Muscle layer of colon (tissue), 2 donors: ENCODE measurements around the gene EVPL.

Experiments
- H3K27ac ChIP-seq: one replicate; pipeline ENCODE4 v1.7.0; 2013; ENCODE audit warnings: low read depth, mild to moderate bottlenecking, low read length, moderate library complexity
- H3K27me3 ChIP-seq, 2 donors: one replicate each; pipeline ENCODE4 v1.7.0; 2013; ENCODE audit warnings: low read length in 2 of 2, mild to moderate bottlenecking in 2 of 2; ENCODE audit not compliant: insufficient read depth in 2 of 2, control insufficient read depth in 1 of 2
- H3K36me3 ChIP-seq: one replicate; pipeline ENCODE4 v1.7.0; 2013; ENCODE audit warnings: mild to moderate bottlenecking, low read length; ENCODE audit not compliant: insufficient read depth
- H3K4me1 ChIP-seq: one replicate; pipeline ENCODE4 v1.7.0; 2013; ENCODE audit warnings: mild to moderate bottlenecking, low read length; ENCODE audit not compliant: insufficient read depth
- H3K4me3 ChIP-seq, 2 donors: one replicate each; pipeline ENCODE4 v1.7.0; 2013; ENCODE audit warnings: low read length in 2 of 2, low read depth in 1 of 2, mild to moderate bottlenecking in 1 of 2, moderate library complexity in 1 of 2
- H3K9ac ChIP-seq: one replicate; pipeline ENCODE4 v1.7.0; 2013; ENCODE audit warnings: low read length
- H3K9me3 ChIP-seq: one replicate; pipeline ENCODE4 v1.7.0; 2013; ENCODE audit warnings: mild to moderate bottlenecking, low read length
- donor health status: abdominal sarcoma.
- donor health status: Adenocarcinoma of cecum.

The EVPL gene

DNA sequence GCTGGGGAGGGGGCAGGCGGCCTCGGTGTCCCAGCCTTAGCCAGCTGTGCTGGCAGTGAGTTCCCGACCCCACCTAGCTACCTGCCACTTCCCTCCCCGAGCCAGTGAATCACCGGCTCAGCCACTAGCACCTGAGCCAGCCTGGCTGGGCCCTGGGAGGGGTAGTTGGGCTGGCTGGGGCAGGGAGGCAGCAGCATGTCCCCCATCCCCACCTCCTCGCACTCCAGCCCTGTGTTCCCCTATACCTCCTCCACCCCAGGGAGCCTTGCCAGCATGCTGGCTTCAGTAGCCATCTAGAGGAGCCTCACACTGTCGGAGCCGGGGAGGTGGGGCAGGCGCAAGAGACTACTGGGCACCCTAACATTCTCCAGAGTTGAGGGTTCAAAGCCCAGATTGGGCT, 2.8 kb downstream of the EVPL start:
- no peaks in the 10 kb centered on the region for H3K36me3 ChIP-seq
- no peak overlapping the region for H3K4me3 ChIP-seq
- H3K27me3 ChIP-seq: no peaks in the 10 kb centered on the region
- H3K4me1 ChIP-seq: no peaks in the 10 kb centered on the region
- no peak overlapping the region for H3K27ac ChIP-seq
- no peaks in the 10 kb centered on the region for H3K9me3 ChIP-seq
- H3K9ac ChIP-seq: no peak overlapping the region

DNA sequence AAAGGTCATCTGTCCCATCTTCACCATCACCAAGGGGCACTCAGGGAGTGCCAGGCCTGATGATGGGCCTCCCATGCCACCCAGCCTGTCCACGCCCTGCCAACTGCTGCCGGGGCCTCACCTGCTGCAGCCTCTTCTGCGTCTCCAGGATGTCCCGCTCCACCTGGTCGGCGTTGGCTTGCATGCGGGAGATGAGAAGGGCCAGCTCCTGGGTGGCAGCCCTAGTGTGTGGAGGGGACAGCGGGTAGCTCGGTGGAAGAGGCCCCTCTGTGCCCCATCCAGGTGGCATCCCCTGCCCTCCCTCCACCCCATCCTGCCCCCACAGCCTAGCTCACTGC, 3.2 kb downstream of the EVPL start:
- H3K36me3 ChIP-seq: no peaks in the 10 kb centered on the region
- H3K9me3 ChIP-seq: no peaks in the 10 kb centered on the region
- no peaks in the 10 kb centered on the region for H3K4me1 ChIP-seq
- no peak overlapping the region for H3K9ac ChIP-seq
- H3K27me3 ChIP-seq: no peaks in the 10 kb centered on the region
- no peak overlapping the region for H3K4me3 ChIP-seq
- H3K27ac ChIP-seq: no peak overlapping the region

DNA sequence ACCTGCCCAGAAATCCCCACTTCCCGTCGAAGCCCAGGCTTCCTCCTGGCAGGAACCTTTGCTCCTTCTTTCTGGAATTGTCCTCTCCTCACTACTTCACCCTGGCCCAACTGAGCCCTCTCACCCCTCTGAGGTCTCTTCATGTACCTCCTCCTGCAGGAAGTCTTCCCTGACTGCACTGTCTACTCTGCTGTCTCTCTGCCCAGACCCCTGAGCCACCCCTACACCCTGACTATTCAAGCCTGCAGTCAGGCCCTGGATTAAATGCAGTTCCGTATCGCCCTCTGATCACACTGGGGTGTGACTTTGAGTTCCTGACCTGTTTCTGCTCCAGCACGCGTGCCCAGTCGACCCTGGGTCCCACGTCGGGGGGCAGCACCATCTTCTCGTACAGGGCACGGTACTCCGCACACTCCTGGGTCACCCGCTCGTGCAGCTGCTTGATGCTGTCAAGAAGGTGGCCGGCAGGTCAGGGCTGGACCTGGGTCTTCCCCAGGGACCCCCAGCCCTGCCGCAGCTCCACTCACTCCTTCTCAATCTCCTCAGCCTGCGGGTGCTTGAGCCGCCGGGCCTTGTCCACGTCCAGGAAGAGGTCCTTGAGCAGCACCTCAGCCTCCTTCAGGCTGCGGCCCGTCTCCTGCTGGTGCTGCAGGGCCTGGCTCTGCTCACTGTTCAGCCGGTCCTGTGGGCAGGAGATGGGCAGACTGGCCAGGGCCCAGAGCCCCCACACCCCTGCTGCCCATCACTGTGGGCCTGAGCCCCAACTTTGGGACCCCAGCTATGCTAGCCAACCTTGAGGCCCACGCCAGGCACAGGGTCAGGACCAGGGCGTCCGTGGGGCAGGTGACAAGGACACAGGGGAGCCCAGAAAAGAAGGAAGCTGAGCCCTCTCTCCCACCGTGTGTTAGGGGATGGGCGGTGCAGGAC, 3.9 kb downstream of the EVPL start:
- H3K4me1 ChIP-seq: no peaks in the 10 kb centered on the region
- H3K9me3 ChIP-seq: no peaks in the 10 kb centered on the region
- H3K36me3 ChIP-seq: no peaks in the 10 kb centered on the region
- H3K27me3 ChIP-seq: no peaks in the 10 kb centered on the region
- H3K9ac ChIP-seq: no peak overlapping the region
- H3K4me3 ChIP-seq: no peak overlapping the region
- no peak overlapping the region for H3K27ac ChIP-seq

DNA sequence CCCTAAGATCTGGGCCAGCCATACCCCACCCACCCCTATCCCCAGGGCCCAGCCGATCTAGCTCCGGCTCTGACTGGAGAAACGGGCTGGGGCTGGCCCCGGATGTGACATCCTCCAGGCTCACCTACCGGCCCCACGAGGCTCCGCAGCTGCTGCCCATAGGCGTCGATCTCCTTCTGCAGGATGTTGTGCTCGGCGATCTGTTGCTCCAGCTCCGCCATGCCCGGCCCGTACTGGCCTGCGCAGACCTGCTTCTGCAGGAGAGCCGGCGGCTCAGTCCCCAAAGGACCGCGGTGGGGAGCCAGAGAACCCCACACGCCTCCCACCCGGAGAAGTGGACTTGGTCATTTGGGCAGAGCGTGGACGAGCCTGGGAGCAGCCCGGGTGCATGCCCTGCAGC, 4.8 kb downstream of the EVPL start:
- no peaks in the 10 kb centered on the region for H3K9me3 ChIP-seq
- no peaks in the 10 kb centered on the region for H3K36me3 ChIP-seq
- H3K27me3 ChIP-seq: no peaks in the 10 kb centered on the region
- H3K27ac ChIP-seq: no peak overlapping the region
- H3K4me1 ChIP-seq: no peaks in the 10 kb centered on the region
- H3K9ac ChIP-seq: no peak overlapping the region
- no peak overlapping the region for H3K4me3 ChIP-seq

DNA sequence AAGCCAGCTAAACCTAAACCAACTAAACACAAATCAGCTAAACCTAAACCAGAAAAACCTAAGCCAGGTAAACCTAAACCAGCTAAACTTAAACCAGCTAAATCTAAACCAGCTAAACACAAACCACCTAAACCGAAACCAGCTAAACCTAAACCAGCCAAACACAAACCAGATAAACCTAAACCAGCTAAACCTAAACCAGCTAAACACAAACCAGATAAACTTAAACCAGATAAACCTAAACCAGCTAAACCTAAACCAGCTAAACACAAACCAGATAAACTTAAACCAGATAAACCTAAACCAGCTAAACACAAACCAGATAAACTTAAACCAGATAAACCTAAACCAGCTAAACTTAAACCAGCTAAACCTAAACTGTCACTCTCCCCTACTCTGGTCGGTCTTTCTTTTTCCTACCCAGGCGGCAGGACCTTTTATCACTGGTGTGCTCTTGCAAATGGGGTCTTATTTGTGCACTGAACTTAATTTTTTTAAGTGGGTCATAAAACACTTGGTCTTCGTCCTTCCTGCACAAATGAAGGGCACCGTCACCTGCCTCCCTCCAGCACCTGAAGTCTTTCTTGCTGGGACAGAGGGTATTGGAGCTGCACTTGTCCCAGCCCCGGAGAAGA, 7.2 kb downstream of the EVPL start:
- no peaks in the 10 kb centered on the region for H3K4me1 ChIP-seq
- H3K27ac ChIP-seq: no peak overlapping the region
- H3K27me3 ChIP-seq: no peaks in the 10 kb centered on the region
- no peaks in the 10 kb centered on the region for H3K9me3 ChIP-seq
- H3K4me3 ChIP-seq: no peak overlapping the region
- no peaks in the 10 kb centered on the region for H3K36me3 ChIP-seq
- no peak overlapping the region for H3K9ac ChIP-seq

DNA sequence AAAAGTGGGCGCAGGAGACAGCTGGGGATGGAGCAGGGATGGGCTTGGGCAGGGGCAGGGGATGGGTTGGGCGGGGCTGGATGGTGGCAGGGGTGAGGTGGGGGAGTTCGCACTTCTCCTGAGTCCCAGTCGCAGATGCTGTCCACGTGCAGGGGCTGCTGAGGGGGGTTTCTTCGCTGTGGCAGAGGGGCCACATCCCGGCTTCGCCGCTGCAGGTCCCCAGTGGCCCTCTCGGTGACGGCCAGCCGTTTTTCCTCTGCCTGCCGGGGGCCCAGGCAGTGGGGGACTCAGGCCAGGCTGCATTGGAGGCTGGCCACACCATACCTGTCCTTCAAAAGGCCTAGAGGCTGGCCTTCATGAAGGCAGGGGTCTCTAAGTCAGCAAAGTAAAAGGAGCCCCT, 8.3 kb downstream of the EVPL start:
- Histone ChIP-seq H3K9ac (no peak overlapping the region), H3K36me3 (no peaks in the 10 kb centered on the region), H3K4me3 (no peak overlapping the region), H3K9me3 (no peaks in the 10 kb centered on the region), H3K27ac (no peak overlapping the region), H3K4me1 (peaks cover 5% of the 10 kb centered on the region), H3K27me3 (no peaks in the 10 kb centered on the region)

DNA sequence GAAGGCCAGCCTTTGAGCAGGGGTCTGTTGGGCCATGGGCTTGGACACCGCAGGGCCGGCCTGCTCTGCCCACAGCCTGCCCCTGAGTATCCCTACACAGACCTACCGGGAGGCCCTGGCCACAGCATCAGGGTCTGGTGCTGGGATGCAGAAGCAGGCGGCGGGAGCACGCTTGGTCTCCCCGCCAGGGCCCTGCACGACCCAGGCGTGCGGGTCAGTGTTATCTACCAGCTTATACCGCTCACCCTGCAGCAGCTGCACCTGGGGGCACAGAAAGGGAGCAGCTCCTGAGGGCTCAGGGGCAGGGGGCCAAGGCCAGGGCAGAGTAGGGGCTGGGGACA, 8.8 kb downstream of the EVPL start:
- no peak overlapping the region for H3K27ac ChIP-seq
- H3K4me3 ChIP-seq: no peak overlapping the region
- H3K4me1 ChIP-seq: peaks cover 5% of the 10 kb centered on the region
- H3K9ac ChIP-seq: no peak overlapping the region
- H3K9me3 ChIP-seq: no peaks in the 10 kb centered on the region
- no peaks in the 10 kb centered on the region for H3K27me3 ChIP-seq
- no peaks in the 10 kb centered on the region for H3K36me3 ChIP-seq

DNA sequence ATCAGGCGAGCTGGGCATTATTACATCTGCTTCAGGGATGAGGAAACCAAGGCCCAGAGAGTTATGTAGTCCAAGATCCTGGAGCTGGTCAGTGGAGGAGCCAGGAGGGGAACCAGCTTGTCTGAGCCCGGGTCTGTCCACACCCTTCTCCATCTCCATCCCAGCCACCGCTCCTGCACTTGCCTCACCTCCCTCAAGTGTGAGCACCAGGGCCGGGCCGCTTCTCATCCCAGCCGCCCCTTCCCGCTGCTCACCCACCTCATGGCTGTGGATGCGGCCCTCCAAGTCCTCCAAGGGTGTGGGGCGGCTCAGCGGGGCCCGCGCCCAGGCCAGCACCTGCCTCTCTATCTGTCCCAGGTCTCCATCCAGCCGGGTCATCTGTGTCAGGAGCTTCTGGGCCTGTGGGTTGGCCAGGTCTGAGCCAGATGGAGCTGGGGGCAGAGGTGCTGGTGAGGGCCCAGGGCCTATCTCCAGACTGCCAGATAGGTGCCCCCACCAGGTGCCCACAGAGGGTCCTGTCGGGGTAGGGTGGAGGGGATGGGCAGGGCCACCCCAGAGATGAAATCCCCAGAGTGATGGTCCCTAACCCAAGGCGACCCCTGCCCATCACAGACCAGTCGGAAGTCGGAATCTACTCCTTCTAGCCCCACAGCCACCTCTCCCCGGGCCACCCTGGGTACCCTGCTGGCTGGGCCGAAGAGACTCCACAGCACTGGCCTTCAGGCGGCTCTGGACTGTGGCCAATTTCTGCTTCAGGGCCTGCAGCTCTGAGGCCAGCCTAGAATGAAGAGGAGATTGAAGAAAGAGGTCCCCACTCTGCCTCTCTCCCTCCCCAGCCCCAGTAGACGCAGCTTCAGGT, 9.4 kb downstream of the EVPL start:
- Histone ChIP-seq H3K27ac (no peak overlapping the region), H3K9me3 (no peaks in the 10 kb centered on the region), H3K27me3 (no peaks in the 10 kb centered on the region), H3K36me3 (no peaks in the 10 kb centered on the region), H3K4me1 (peaks cover 5% of the 10 kb centered on the region), H3K9ac (no peak overlapping the region), H3K4me3 (no peak overlapping the region)

DNA sequence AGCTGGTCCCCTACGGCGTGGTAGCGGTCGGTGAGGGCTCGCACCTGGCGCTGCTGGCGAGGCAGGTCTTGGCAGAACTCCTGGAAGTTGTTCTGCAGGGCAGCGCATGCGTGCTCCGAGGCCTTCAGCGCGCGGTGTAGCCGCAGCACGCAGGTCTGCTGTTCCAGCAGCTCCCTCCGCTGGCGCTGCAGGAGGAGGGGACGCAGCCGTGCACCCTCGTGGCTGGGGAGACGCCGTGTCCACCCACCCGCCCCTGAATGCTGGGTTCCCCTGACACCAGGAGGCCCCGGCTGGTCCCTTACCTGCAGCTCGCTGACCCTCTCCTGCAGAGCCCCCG, 12.2 kb downstream of the EVPL start:
- Histone ChIP-seq H3K36me3 (no peaks in the 10 kb centered on the region), H3K27me3 (no peaks in the 10 kb centered on the region), H3K9me3 (no peaks in the 10 kb centered on the region), H3K9ac (no peak overlapping the region), H3K27ac (no peak overlapping the region), H3K4me1 (peaks cover 5% of the 10 kb centered on the region), H3K4me3 (no peak overlapping the region)

DNA sequence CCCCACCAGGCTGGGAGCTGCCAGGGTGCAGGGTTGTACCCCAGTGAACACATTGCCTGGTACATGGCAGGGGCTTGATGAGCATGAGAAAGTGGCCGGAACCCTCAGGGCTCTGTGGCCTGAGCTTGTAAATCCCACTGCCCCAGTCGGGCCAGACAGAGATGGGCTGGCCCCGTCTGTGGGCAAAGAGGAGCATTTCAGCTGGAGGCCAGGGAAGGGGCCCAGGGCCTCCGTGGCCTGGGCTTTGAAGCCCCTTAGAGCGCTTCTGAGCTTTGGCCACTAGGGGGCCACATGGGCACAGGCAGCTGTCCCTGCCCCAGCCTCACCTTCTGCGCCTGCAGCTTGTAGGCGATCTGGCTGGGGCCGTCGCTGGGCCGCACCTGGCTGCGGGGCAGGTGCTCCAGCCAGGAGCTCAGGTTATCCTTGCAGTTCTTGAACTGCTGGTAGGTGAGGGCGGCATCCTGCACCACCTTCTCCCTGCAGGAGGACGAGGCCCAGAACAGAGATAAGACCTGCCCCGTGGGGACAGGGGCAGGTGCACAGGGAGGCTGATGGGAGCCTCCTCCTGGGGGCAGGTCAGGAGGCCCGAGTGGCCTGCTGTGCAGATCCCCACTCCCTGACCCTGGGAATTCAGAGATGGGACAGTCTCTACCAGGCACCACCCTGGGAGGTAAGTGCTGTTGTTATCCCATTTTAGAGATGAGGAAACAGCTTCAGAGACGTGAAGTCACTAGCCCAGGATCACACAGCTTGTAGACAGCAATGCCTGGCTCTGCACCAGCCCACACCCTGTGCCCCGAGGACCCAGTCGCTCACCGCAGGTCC, 12.8 kb downstream of the EVPL start:
- Histone ChIP-seq H3K4me3 (no peak overlapping the region), H3K36me3 (no peaks in the 10 kb centered on the region), H3K27ac (no peak overlapping the region), H3K27me3 (no peaks in the 10 kb centered on the region), H3K9ac (no peak overlapping the region), H3K9me3 (no peaks in the 10 kb centered on the region), H3K4me1 (peaks cover 5% of the 10 kb centered on the region)

DNA sequence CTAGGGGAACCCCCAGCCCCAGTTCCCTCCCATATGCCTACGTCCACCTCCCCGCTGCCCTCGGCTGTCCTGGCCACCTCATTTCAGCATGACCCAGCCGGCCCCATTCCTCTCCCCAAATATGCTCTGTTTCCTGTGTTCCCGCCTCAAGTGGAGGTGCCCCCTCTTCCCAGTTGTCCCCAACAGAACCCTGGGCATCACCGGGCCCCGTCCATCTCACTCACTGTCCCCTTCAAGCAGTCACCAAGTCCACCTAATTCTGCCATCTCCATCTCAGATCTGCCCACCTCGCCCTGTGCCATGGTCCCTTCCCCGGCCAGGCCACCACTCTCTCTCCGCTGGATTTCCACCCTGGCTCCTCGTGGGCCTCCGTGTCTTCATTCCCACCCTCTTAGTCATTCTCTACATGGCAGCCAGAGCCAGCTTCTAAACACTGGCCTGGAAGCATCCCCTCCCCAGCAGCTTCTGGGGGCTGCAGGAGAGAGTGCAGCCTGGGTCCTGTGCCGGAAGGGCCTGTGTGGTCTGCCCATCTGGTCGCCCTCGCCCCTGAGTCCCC, 13.7 kb downstream of the EVPL start:
- H3K4me3 ChIP-seq: no peak overlapping the region
- H3K9ac ChIP-seq: no peak overlapping the region
- H3K9me3 ChIP-seq: no peaks in the 10 kb centered on the region
- no peak overlapping the region for H3K27ac ChIP-seq
- H3K36me3 ChIP-seq: no peaks in the 10 kb centered on the region
- H3K4me1 ChIP-seq: peaks cover 5% of the 10 kb centered on the region
- H3K27me3 ChIP-seq: no peaks in the 10 kb centered on the region
